ENCODE results near the gene FFAR3. TPM values are rescaled to one million over a fixed set of nuclear protein-coding genes. Genes with fewer than 3 reads are reported as not detected.
"Not testable (repeated sequence)": the region's sequence is repeated elsewhere in the genome, so short reads cannot be mapped to it uniquely, and the experiment has no call there.

FFAR3 gene
- polyA plus RNA-seq, 10 donors, result 0.13 to 0.28 (median 0.21) TPM; not detected in 5

DNA sequence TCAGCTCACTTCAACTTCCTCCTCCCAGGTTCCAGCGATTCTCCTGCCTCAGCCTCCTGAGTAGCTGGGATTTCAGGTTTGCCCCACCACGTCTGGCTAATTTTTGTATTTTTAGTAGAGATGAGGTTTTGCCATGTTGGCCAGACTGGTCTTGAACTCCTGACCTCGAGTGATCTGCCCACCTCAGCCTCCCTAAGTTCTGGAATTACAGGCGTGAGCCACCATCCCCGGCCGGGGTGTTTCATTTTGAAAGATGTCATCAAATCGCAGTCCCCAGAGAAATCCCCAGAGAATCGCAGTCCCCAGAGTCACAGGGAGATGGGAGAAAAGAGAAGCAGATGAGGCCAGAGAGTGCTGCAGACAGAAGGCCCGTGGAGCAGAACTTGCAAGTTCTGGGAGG is 43.2 kb downstream of the FFAR3 start:
- not testable (repeated sequence) for DNase-seq

DNA sequence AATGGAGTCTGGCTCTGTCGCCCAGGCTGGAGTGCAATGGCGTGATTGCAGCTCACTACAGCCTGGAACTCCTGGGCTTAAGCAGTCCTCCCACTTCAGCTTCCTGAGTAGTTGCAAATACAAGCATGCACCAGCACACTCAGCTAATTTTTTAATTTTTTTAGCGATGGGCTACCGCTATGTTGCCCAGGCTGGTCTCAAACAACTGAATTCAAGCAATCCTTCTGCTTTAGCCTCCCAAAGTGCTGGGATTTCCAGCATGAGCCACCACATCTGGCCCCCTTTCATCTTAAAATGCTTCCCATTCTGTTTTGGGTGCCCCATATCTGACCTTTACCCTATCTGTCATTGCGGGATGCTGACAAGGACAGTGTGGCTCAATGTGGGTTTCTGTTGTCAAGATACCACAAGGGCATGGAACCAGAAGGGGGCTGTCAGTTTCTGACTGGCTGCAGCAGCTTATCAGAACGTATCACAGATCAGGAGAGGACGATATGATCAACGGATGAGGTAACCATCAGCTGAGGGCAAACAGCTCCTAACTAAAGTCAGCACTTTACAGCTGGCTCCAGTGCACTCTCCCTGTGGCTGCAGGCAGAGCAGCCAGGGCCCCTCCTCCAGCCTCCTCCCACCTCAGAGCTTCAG is 45.0 kb downstream of the FFAR3 start:
- no peak for DNase-seq

DNA sequence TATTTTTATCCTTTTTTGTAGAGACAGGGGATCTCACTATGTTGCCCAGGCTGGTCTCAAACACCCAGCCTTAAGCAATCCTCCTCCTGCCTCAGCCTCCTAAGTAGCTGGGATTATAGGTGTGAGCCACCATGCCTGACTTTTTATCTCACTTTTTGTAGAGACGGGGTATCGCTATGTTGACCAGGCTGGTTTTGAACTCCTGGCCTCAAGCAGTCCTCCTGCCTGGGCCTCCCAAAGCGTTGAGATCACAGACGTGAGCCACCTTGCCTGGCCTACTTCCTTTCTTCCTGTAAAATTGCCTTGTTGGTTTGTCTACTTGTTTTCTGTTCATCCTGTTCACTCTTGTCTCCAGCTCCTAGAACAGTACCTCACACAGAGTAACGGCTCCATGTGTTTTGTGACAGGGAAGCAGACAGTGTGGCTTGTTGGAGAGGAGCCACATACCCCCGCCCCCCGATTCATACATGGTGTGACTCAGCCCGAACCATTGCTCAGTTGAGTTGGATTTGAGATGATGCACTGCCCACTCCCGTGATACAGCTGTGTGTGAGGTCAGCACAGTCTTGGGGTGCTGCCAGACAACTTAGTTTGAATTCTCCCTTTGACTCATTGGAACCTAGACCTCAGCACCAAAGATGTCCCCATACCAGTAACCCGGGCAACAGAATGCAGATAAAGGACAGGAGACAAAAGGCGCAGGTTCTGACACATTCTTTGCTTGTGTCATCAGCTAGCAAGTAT is 46.8 kb downstream of the FFAR3 start:
- peak; percentile 31 to 85 (median 39) for DNase-seq

DNA sequence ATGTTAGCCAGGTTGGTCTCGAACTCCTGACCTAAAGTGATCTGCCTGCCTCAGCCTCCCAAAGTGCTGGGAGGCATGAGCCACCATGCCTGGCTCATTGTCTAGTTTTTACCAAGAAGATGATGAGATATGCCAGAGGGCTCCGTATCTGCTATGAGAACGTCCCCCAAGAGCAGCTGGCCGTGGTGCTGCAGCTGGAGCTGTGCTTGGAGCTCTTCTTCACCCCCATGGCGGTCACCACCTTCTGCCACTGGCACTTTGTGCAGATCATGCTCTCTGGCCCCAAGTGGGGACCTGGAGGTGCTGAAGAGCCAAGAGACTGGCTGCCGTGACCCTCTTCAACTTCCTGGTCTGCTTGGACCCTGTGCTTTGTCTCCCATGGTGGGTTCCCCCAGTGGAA is 49.4 kb downstream of the FFAR3 start:
- DNase-seq, result no peak

DNA sequence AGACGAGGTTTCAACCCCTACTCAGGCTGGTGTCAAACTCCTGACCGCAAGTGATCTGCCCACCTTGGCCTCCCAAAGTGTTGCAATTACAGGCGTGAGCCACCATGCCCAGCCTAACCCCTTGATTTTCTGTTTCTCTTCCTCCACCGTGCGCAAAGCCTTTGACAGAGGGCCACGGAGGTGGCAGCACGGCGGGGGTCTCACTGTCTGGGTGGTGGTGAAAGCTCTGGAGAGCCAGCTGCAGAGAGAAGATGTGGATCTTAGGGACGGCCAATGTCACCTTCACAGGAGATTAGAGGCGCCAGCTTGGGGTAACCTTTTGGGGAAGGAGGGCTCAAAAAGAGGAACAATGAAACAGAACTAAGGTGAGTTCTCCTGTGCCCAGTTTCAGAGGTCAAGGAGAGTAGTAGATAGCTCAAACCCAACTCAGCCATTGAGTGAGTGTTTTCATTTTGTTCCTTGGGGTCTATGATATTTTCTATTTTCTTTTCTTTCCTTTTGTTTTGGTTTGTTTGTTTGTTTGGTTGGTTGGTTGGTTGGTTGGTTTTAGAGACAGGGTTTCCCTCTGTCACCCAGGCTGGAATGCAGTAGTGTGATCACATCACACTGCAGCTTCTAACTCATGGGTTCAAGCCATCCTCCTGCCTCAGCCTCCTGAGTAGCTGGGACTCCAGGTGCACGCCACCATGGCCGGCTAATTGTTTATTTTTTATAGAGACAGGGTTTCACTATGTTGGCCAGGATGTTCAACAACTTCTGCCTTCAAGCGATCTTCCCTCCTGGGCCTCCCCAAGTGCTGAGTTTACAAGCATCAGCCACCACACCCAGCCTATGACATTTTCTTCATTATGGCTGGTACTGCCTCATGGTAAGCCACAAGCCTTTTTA is 50.3 kb downstream of the FFAR3 start:
- DNase-seq, result no peak

DNA sequence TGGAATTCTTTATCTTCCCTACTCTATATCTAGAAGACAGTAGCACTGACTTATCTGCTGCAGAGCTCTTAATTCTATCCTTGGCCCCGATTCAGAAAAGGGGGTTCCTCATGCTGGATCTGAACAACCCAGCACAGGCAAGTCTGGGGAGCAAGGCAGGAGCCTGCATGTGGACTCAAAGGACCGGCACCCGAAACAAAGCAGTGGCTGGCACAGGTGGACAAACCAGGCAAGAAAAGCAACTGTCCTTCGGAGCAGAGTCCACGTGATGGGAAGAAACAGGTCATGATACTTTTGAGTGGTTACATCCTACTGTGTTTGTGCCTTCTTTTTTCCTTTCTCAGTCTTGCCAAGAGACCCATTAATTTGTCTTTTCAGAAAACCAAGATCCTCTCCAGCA is 50.9 kb downstream of the FFAR3 start:
- no peak for DNase-seq

Other genes with a start within 250 kb of the FFAR3 start
- gene FXYD3, start 242.6 kb upstream of the FFAR3 start, polyA plus RNA-seq (ENCODE audit: insufficient read length in 10 of 10), result 10 to 100 TPM in 2 of 10 donors, 1 to 10 TPM in 1, under 1 TPM in 3, not detected in 4; 0.34 to 12.8 (median 0.80) TPM
- gene LGI4, start 223.4 kb upstream of the FFAR3 start, polyA plus RNA-seq (ENCODE audit: insufficient read length in 10 of 10), result 10 to 100 TPM in 8 of 10 donors, 1 to 10 TPM in 2; 9.1 to 15.8 (median 11.1) TPM
- gene FXYD1, start 219.6 kb upstream of the FFAR3 start, polyA plus RNA-seq (ENCODE audit: insufficient read length in 10 of 10), result 100 to 1,000 TPM; 138 to 257 (median 215) TPM
- 1 to 10 TPM in 4 of 10 donors, under 1 TPM in 6; 0.42 to 2.4 (median 0.89) TPM for gene FXYD7, start 215.2 kb upstream of the FFAR3 start, polyA plus RNA-seq (ENCODE audit: insufficient read length in 10 of 10)
- gene FXYD5, start 203.7 kb upstream of the FFAR3 start, polyA plus RNA-seq (ENCODE audit: insufficient read length in 10 of 10), result 10 to 100 TPM; 16.8 to 41.1 (median 22.9) TPM
- under 1 TPM in 1 of 10 donors, not detected in 9; 0.19 TPM for gene FAM187B, start 129.7 kb upstream of the FFAR3 start, polyA plus RNA-seq (ENCODE audit: insufficient read length in 10 of 10)
- 1 to 10 TPM; 3.6 to 8.6 (median 6.1) TPM for gene LSR, start 109.5 kb upstream of the FFAR3 start, polyA plus RNA-seq (ENCODE audit: insufficient read length in 10 of 10)
- 100 to 1,000 TPM in 9 of 10 donors, 10 to 100 TPM in 1; 94.8 to 113 (median 107) TPM for gene USF2, start 89.5 kb upstream of the FFAR3 start, polyA plus RNA-seq (ENCODE audit: insufficient read length in 10 of 10)
- gene HAMP, start 75.9 kb upstream of the FFAR3 start, polyA plus RNA-seq (ENCODE audit: insufficient read length in 10 of 10), result under 1 TPM in 4 of 10 donors, not detected in 6; 0.05 to 0.28 (median 0.15) TPM
- gene MAG, start 66.3 kb upstream of the FFAR3 start, polyA plus RNA-seq (ENCODE audit: insufficient read length in 10 of 10), result 1 to 10 TPM in 2 of 10 donors, under 1 TPM in 8; 0.32 to 2.2 (median 0.48) TPM
- 1 to 10 TPM in 6 of 10 donors, under 1 TPM in 4; 0.39 to 7.4 (median 1.2) TPM for gene CD22, start 29.3 kb upstream of the FFAR3 start, polyA plus RNA-seq (ENCODE audit: insufficient read length in 10 of 10)
- under 1 TPM in 1 of 10 donors, not detected in 9; 0.10 TPM for gene FFAR1, start 10.6 kb upstream of the FFAR3 start, polyA plus RNA-seq (ENCODE audit: insufficient read length in 10 of 10)
- under 1 TPM in 1 of 10 donors, not detected in 9; 0.07 TPM for gene GPR42, start 12.6 kb downstream of the FFAR3 start, polyA plus RNA-seq (ENCODE audit: insufficient read length in 10 of 10)
- gene FFAR2, start 89.8 kb downstream of the FFAR3 start, polyA plus RNA-seq (ENCODE audit: insufficient read length in 10 of 10), result under 1 TPM in 7 of 10 donors, not detected in 3; 0.11 to 0.49 (median 0.15) TPM
- gene KRTDAP, start 132.0 kb downstream of the FFAR3 start, polyA plus RNA-seq (ENCODE audit: insufficient read length in 10 of 10), result 100 to 1,000 TPM in 1 of 10 donors, 10 to 100 TPM in 1, 1 to 10 TPM in 1, not detected in 7; 1.2 to 195 (median 65.7) TPM
- 10 to 100 TPM in 2 of 10 donors, 1 to 10 TPM in 5, under 1 TPM in 3; 0.46 to 53.6 (median 1.5) TPM for gene DMKN, start 155.2 kb downstream of the FFAR3 start, polyA plus RNA-seq (ENCODE audit: insufficient read length in 10 of 10)
- 10 to 100 TPM in 1 of 10 donors, 1 to 10 TPM in 1, under 1 TPM in 2, not detected in 6; 0.15 to 19.3 (median 0.72) TPM for gene SBSN, start 169.9 kb downstream of the FFAR3 start, polyA plus RNA-seq (ENCODE audit: insufficient read length in 10 of 10)
- not detected for gene GAPDHS, start 175.0 kb downstream of the FFAR3 start, polyA plus RNA-seq (ENCODE audit: insufficient read length in 10 of 10)
- gene TMEM147, start 187.2 kb downstream of the FFAR3 start, polyA plus RNA-seq (ENCODE audit: insufficient read length in 10 of 10), result 10 to 100 TPM; 40.3 to 49.6 (median 45.1) TPM
- gene ATP4A, start 205.2 kb downstream of the FFAR3 start, polyA plus RNA-seq (ENCODE audit: insufficient read length in 10 of 10), result under 1 TPM in 1 of 10 donors, not detected in 9; 0.04 TPM
- not detected for gene PMIS2, start 227.7 kb downstream of the FFAR3 start, polyA plus RNA-seq (ENCODE audit: insufficient read length in 10 of 10)

Data from muscle of back (tissue), 11 donors.